PC-9 (cell line): ENCODE results near the gene SEC14L3.

Experiments
- CTCF ChIP-seq: fragments of 200-600 bp; sonication (generic); conservative IDR thresholded peaks from 2 replicates; pipeline ENCODE4 v1.6.1; 2017; ENCODE audit warnings: mixed run types, antibody characterized with exemption, mild to moderate bottlenecking, moderate library complexity
- EZH2 ChIP-seq: fragments of 200-600 bp; sonication (generic); IDR thresholded peaks from 2 replicates; pipeline ENCODE4 v1.8.0; 2017; ENCODE audit warnings: antibody characterized with exemption, low read depth

- TF ChIP-seq CTCF, result no peak
- no peak for TF ChIP-seq EZH2
These were observed 2.7 kb downstream of the SEC14L3 start for GRCh38 chr22:30469165-30469564.
